Spleen (tissue), 7 donors: ENCODE measurements around the gene AFM.

Experiments used
- CTCF ChIP-seq, 11 experiments: fragments of 200-600 bp in 7 of 11; fragments of 450-650 bp in 4 of 11; sonication (generic) in 4 of 11; IDR thresholded peaks in 8 of 11; conservative IDR thresholded peaks in 3 of 11; 1 replicate in 7 of 11; 2 replicates in 4 of 11; pipeline versions ENCODE4 v1.4.0 to v1.8.0; 2016 to 2021; ENCODE audit warnings: antibody characterized with exemption in 11 of 11, inconsistent platforms in 4 of 11, mild to moderate bottlenecking in 1 of 11
- POLR2A ChIP-seq, 3 donors: fragments of 450-650 bp; IDR thresholded peaks; one replicate each; pipeline ENCODE4 v1.5.1; 2017; ENCODE audit warnings: antibody characterized with exemption in 3 of 3, mild to moderate bottlenecking in 1 of 3
- POLR2AphosphoS5 ChIP-seq, 3 donors: sonication (generic); formaldehyde crosslinking; IDR thresholded peaks; one replicate each; pipeline ENCODE4 v1.5.1; 2017; ENCODE audit warnings: antibody characterized with exemption in 3 of 3
- donor health status: DM: no; HTN: no; CAD: no; lungs with moderate emphysema.
- donor health status: DM: no; HTN: no; CAD: no.
- donor health status: DM: no; HTN: no; CAD: no.

GRCh38 chr4:73452953-73453700, 28.4 kb upstream of the AFM start:
- TF ChIP-seq CTCF (IDR thresholded peaks at IDR 0.05 in 8 of 11, conservative IDR thresholded peaks at IDR 0.05 in 3 of 11) (no peak), POLR2AphosphoS5 (IDR thresholded peaks at IDR 0.05) (no peak), POLR2A (IDR thresholded peaks at IDR 0.05) (no peak)
